ENCODE data around the gene APLF.

- TF ChIP-seq FOXK2 (IDR thresholded peaks at IDR 0.05) (no peak), ELF4 (IDR thresholded peaks at IDR 0.05) (no peak), SUZ12 (IDR thresholded peaks at IDR 0.05) (no peak), ARNT (IDR thresholded peaks at IDR 0.05) (no peak), FOXM1 (IDR thresholded peaks at IDR 0.05; ENCODE audit: borderline replicate concordance) (no peak)
- TF ChIP-seq, protein P1, sequence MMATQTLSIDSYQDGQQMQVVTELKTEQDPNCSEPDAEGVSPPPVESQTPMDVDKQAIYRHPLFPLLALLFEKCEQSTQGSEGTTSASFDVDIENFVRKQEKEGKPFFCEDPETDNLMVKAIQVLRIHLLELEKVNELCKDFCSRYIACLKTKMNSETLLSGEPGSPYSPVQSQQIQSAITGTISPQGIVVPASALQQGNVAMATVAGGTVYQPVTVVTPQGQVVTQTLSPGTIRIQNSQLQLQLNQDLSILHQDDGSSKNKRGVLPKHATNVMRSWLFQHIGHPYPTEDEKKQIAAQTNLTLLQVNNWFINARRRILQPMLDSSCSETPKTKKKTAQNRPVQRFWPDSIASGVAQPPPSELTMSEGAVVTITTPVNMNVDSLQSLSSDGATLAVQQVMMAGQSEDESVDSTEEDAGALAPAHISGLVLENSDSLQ (IDR thresholded peaks at IDR 0.05) = no peak
Measured at GRCh38 chr2:68568116-68568515, 100.7 kb downstream of the APLF start.
